ENCODE data around the gene C5. TPM values are rescaled to one million over a fixed set of nuclear protein-coding genes. Genes with fewer than 3 reads are reported as not detected.
"Not testable (repeated sequence)": the region's sequence is repeated elsewhere in the genome, so short reads cannot be mapped to it uniquely, and the experiment has no call there.

The C5 gene
- total RNA-seq, 1 donor from 2014 or later: 10.3 TPM

DNA sequence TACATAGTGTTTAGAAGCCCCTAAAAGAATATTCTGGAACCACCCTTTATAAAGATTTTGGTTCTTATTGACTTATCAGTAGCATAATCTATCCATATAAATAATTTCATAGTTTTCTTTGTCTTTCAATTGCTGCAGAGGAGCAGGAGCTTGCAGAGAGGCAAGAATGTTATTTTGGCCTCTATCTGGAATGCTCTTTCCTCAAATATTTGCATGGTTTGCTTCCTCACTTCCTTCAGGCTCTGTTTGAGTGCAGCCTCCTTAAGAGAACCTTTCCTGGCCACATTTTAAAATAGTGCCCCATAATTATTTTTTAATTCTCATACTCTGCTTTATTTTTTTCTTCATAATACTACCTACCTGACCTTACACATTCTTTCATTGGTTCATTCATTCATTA is 1.5 kb downstream of the C5 start:
- DNase-seq: no peak

DNA sequence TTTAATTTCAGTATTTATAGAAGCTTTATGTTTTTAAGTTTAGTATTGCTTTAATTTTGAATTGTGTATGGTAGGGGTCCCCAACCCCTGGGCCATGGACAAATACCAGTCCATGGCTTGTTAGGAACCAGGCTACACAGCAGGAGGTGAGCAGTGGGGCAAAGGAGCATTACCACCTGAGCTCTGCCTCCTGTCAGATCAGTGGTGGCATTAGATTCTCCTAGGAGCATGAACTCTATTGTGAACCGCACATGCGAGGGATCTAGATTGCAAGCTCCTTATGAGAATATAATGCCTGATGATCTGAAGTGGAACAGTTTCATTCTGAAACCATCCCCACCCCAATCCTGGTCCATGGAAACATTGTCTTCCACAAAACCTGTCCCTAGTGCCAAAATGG is 1.9 kb downstream of the C5 start:
- DNase-seq: no peak

DNA sequence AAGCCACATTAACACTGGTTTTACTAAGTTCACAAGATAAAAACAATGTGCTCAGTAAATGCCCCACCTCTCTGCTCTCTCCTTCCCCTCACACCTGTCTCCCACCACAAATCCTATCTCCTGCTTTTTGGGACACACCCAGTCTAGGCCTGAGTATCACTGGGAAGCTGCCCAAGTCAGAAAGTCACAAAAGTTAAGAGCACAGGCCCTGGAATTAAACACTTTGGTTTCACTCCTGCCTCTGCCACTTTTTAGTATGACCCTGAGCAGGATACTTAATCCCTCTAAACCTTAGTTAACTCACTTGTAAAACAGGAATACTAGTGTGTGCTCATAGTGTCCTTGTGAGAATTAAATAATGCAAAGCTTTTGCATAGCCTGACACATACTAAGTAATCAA is 11.3 kb downstream of the C5 start:
- no peak for DNase-seq

DNA sequence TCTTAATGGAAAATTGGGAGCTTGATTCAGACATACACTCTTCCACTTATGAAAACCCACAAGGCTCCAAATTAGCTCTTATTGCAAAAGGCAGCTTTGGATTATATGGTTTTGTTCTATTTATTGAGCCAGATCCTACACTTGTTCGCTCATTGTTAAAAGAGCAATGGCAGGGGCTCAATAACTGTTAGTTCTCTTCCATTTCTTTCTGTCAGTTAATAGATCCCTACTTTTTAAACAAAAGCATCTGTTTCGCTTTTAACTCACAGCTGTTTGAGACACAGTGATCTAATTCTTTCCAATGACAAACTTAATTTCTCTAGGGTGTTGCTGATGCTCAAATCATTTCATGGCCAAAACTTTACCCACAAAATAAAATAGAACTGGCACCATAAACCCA is 11.7 kb downstream of the C5 start:
- peak; percentile 70 for DNase-seq

DNA sequence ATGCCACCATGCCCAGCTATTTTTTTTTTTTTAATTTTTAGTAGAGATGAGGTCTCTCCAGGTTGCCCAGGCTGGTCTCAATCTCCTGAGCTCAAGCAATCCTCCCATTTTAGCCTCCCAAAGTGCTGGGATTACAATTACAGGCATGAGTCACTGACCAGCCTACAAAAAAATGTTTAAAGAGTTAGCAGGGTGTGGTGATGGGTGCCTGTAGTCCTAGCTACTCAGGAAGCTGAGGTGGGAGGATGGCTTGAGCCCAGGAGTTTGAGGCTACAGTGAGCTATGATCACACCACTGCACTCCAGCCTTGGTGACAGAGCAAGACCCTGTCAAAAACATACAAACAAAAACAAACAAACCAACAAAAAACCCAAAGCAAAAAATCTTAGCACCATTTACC is 14.4 kb downstream of the C5 start:
- not testable (repeated sequence) for DNase-seq

DNA sequence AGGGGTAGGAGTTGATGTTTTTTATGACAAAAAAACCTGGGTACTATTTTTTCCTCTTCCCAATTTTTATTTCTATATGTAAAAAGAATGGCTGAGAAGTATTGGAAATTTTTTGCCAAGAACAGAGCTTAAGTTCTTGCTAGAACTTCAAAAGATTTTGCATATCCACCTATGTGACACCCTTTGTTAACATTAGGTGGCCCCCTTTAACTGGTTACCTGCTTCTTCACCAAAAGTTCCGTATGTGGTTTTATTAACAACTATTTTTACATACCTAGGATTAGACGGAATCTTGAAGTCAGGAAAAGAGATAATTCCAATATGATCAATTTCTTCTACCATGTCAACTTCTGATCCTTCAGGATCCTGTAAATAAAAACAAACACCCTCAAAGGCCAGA is 15.5 kb downstream of the C5 start:
- DNase-seq: no peak

DNA sequence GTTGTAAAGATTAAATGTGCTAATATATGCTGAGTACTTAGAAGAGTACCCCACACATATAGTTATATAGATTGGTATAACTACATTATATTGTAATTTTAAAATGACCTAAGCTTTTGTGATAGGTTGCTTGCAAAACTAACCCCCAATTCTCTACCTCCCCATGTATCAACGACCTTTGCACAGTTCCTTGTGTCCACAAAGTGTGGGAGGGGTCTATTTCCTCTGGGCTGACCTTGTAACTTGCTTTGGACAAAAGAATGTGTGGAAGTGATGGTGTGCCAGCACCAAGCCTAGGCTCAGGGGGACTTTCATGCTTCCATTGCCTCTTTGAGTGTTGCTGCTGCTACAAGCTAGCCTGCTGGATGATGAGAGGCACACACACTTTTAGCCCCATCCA is 20.6 kb downstream of the C5 start:
- DNase-seq: no peak

DNA sequence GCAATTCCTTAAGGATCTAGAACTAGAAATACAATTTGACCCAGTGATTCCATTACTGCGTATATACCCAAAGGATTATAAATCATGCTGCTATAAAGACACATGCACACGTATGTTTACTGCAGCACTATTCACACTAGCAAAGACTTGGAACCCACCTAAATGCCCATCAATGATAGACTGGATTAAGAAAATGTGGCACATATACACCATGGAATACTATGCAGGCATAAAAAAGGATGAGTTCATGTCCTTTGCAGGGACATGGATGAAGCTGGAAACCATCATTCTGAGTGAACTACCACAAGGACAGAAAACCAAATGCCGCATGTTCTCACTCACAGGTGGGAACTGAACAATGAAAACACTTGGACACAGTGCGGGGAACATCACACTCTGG is 21.8 kb downstream of the C5 start:
- not testable (repeated sequence) for DNase-seq

DNA sequence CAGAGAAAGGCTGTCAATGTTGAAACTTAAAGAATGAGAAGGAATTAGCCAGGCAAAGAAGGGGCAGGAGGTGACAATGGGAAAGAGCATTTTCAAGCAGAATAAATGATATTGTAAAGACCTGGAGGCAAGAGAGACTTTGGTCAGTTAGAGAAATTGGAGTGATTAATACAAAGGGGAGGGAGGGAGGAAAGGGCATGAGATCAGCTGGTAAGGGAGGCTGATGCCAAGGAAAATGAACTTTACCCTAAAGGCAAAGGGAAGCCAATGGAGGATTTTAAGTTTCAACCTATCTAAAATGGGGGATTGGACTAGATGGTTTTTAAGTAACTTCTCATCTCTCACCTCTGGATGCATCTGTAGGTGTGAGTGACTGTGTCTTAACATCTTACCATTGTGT is 23.3 kb downstream of the C5 start:
- no peak for DNase-seq

DNA sequence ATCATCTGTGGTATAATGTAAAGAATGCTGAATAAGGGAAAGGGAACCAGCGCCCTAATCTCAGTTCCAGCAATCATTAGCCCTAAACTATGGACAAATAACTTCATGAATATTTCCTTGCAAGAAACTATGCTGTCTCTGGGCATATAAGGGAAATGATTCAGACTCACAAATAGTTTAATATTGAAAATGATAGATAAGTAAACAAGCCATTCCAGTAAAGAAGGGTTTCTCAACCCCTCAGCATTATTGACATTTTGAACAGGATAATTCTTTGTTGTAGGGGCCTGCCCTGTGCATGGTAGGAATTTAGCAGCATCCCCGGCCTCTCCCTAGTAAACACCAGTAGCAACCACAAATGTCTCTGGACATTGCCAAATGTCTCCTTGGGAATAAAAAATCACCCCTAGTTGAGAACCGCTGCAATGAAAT is 23.8 kb downstream of the C5 start:
- DNase-seq: no peak

DNA sequence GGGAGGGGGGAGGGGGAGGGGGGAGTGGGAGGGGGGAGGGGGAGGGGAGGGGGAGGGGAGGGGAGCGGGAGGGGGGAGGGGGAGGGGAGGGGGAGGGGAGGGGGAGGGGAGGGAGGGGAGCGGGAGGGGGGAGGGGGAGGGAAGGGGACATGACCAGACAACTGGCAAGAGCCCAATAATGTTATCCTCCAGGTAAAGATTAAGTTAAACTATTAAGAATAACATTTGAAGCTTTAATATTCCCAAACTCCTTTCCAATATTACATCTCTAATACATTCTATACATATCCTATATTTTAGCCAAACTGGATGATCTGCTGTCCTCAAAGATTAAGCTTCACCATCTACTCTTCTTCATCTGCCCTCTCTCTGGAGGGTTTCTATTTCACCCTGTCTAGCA is 25.8 kb downstream of the C5 start:
- no peak for DNase-seq

DNA sequence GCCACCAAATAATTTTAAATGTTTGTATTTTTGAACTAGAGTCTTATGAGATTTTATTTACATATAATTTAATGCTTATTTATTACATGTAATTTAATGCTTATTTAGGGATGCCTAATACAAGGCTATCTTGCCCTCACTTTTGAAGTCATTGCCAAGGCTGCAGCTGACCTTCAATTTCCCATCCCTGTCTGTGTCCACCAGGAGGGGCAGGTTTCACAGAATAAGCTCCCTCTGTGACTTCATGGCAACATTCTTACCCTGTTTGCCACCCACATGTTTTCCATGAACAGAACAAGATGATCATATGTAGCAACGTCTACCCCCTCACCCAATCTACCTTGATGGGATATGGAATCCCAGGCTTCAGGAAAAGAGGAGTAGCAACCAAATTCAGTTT is 27.0 kb downstream of the C5 start:
- no peak for DNase-seq

DNA sequence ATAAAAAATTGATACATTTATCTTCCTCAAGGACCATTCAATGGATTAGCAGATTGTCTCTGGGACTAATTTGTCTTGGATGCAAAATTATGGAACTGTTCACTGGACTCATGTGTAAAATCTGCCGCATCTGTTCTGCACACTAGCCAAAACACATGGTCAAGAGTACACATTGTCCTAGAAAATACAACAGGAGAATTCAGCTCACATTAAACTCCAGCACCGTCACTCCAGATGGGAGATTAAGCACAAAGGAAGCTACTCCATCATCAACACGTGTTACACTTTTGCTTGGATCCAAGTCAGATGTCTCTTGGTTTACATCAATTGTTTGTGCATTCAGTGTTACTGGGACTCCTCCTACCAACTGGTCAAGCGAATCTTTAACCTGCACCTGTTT is 28.8 kb downstream of the C5 start:
- DNase-seq: peak; percentile 81

DNA sequence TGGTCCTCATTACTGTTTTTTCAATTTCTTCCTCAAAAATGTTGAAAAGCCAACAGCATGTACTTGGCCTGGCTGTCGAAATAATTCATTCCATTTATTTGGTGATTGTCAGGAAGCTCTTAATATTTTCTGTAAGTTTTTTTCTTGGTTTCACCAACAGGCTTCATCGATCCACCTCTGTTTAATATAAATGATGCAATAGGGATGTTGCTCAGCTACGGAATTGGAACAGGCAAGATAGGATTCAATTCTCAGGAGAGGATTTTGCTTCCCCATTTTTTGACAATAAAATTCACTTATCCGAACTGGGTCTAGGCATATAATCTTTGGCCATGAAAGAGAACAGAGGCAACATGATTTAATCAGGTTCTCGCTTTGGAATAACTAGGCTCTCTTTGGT is 30.8 kb downstream of the C5 start:
- DNase-seq: no peak

DNA sequence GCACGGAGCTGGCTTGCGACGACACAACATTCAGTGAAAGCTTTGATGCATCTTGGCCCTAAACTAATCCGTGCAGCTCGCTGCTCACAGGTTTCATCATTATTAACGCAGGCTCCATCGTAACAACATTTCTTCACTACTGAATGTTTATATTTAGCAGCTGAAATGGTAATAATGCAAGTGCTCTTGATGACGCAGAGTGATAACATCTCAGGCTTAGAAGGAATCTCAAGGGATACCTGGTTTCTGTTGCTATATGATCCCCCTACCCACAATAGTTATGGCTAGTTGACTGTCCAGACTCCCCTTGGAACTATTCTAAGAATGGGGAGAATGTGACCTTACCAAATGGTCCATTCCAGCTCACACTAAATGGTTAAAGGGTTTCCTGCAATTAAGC is 36.2 kb downstream of the C5 start:
- no peak for DNase-seq

DNA sequence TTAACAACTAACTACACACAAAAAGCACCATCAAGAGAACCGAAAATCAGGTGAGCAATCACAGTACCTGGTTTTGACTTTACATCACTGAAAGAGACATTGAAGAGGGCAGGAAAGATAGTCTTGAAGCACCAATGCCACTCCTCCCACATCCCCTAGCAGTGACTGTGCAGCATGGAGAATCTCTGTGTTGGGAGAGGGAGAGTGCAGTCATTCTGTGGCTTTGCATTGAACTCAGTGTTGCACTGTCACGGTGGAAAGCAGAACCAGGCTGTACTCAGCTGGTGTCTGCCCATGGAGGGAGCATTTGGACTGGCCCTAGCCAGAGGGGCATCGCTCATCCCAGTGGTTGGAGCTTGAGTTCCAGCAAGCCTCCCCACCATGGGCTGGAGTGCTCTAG is 40.4 kb downstream of the C5 start:
- DNase-seq: no peak

DNA sequence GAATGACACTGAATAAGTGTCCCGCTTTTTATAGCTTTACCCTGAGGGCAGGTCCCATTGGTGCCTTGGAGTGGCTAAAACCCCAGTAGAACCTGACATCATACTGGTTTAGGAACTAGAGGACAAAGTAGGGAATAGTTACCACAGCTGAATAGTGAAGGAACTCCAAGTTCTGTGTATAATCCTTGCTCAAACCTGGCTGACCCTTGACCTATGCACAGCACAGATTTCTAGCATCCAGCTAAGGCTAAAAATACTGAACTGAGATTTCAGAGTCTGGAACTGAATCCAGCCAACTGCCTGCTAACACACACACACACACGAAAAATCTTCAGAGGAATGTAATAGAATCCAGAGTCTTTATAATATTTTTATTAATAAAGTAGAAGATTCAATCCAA is 50.8 kb downstream of the C5 start:
- no peak for DNase-seq

DNA sequence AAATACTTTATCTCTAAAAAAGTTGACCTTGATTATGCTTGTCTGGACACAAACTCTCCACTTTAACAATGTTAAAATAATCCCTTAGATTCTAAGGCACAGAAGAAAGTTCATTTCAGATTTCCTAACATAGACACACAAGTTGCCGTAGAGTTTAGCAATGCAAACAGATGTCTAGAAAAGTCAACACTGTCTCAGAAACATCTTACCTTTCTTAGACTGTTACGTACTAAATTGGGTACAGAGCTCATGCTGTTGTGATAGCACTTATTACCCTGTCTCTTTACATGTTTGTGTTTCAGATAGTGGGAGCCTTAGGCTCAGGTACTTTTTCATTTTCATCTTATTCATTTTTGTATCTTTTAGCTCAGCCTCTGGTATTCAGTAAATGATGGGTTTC is 52.0 kb downstream of the C5 start:
- no peak for DNase-seq

DNA sequence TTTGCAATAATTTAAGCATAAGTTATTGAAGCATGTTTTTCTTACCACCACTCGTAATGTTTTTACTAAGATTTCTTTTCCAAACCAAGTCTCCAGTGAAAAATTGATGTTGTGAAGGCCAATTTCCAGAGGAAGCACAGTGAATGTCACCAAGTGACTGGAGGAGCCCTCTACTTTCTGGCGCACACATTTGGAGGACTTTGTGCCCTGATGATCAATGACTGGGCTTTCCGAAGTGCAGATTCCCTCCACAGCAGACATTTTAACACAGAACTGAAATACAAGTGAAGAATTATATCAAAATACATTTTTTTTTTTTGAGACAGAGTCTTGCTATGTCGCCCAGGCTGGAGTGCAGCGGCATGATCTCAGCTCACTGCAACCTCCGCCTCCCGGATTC is 52.6 kb downstream of the C5 start:
- no peak for DNase-seq

DNA sequence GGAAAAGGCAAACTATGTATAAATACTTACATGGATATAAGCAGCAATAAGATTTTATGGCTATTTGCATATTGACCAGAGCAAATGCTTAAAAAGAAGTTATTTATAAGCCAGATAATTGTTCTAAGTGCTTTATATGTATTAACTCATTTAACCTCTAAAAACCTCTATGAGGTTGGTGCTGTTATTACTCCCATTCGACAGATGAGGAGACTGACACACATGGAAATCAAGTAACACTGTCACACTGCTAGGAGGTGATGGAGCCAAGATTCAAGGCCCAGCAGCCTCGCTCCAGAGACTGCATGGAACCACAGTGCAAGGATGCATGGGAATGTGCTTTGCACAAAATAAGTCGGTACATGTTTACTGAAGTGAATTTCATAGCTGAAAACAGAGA is 53.7 kb downstream of the C5 start:
- no peak for DNase-seq

DNA sequence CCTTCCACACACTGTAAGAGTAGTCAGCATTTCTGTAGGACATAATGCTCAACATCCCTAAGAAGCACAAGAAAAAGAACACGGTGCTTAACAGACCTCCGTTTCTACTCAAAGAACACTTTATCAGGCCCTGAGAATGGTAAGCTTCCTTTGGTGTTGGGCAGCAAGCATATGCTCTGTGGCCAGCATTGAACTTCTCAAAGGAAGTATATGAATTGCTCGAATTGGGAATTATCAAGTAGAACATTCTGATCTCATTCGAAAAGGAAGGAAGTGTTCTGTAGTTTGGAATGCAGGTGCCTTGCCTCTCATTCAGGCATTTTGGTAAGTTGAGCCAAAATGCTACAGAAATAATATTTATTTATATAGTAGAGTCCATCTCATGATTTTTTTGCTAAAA is 61.0 kb downstream of the C5 start:
- no peak for DNase-seq

DNA sequence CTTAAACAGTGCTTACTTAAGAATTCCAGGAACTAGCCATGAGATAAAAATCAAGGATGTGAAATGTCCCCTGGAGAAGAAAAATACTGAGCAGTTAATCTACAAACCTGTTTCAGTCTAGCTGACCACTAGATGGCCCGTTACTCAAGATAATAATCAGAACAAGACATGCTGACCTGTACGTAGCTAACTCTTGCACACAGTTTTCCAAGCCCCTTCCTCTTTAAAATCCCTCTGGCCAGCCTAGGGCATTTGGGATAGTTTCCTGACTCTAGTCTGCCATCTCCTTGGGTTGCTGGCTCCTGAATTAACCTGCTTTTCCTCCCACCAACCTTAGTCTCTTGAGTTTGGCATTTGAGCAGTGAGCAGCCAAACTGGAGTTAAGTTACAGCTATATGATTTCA is 64.3 kb downstream of the C5 start:
- peak; percentile 19 for DNase-seq

DNA sequence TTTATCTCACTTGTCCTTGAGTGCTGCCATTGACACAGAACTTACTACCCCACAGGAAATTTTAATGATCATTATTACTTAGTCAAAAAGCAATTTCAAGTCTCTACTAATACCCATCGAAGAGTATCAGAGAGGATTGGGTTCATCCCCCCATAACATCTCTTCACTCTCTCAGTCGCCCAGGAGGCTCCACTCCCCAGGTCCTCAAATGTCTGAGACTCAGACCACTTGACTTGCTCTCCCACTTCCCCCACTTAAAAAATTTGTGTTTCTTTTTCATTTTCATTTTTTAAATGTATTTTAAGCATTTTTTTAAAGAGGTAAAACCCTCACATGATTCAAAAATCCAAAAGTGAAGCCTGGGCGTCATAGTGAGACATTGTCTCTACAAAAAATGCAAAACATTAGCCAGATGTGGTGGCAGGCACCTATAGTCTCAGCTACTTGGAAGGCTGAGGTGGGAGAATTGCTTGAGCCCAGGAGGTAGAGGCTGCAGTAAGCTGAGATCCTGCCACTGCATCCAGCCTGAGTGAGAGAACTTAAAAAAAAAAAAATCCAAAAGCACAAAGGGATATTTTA is 66.7 kb downstream of the C5 start:
- DNase-seq: no peak

DNA sequence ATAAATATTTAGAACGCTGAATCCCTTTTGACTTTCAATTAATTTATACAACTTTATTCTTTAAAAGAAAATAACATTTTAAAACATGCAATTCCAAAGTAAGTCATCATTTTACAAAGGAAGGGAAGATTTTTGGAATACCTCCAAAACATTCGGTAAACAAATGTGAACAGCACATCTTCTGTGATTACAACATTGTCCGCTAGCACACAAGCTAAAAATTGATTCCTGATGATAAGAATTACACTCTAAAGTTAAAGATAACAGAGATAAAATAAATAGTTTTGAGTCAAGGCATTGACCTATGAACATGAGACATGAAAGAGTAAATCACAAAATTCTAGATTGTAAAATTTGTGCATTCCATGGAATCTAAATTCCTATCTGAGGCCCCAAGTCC is 67.2 kb downstream of the C5 start:
- no peak for DNase-seq

DNA sequence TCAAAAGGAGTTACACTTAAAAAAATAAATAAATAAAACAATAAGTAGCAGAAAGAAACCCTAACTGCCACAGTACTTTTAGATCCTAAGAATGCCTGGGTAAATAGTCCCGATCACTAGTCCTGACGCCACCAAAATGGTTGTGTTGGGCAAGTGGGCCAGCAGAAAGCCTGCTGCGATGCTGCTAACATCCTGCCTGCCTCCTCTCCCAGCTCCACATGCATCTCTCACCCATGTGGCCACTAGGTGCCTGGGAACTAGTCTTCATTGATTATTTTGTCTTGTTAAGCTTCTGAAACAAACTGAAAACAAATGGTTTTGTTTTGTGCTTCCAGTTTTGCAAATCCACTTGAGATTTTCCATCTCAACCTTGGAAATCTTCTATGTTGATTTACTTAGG is 69.1 kb downstream of the C5 start:
- no peak for DNase-seq
